HG03045 (cell line): ENCODE data around the gene NLRX1.
"Not testable (repeated sequence)": the region's sequence is repeated elsewhere in the genome, so short reads cannot be mapped to it uniquely, and the experiment has no call there.

ENCODE experiments used
- ATAC-seq: cut with Tn5 transposase; IDR thresholded peaks from one replicate; pipeline ENCODE4 v1.9.1; 2021; ENCODE audit warnings: mild to moderate bottlenecking, moderate library complexity; ENCODE audit not compliant: unreplicated experiment

NLRX1 gene

GRCh38 chr11:119181677-119182412, 13.3 kb downstream of the NLRX1 start:
- ATAC-seq: no peak

- not testable (repeated sequence) for ATAC-seq
These were observed 15.9 kb downstream of the NLRX1 start for GRCh38 chr11:119184399-119184798.

- ATAC-seq: no peak
These were observed 17.6 kb downstream of the NLRX1 start for GRCh38 chr11:119185981-119186634.

GRCh38 chr11:119187123-119187892, 18.8 kb downstream of the NLRX1 start:
- no peak for ATAC-seq

GRCh38 chr11:119188067-119188466, 19.5 kb downstream of the NLRX1 start:
- ATAC-seq: no peak

GRCh38 chr11:119188887-119189286, 20.4 kb downstream of the NLRX1 start:
- ATAC-seq: no peak

GRCh38 chr11:119189393-119189792, 20.9 kb downstream of the NLRX1 start:
- no peak for ATAC-seq

GRCh38 chr11:119190531-119190930, 22.0 kb downstream of the NLRX1 start:
- ATAC-seq: no peak

- not testable (repeated sequence) for ATAC-seq
These were observed 22.7 kb downstream of the NLRX1 start for GRCh38 chr11:119191265-119191664.

GRCh38 chr11:119192111-119192510, 23.6 kb downstream of the NLRX1 start:
- ATAC-seq: no peak

- no peak for ATAC-seq
These were observed 24.5 kb downstream of the NLRX1 start for GRCh38 chr11:119193001-119193400.

GRCh38 chr11:119193626-119194025, 25.1 kb downstream of the NLRX1 start:
- ATAC-seq: no peak

GRCh38 chr11:119194811-119195440, 26.4 kb downstream of the NLRX1 start:
- ATAC-seq: no peak

GRCh38 chr11:119195680-119196079, 27.2 kb downstream of the NLRX1 start:
- no peak for ATAC-seq

- ATAC-seq: no peak
These were observed 28.4 kb downstream of the NLRX1 start for GRCh38 chr11:119196833-119197483.

GRCh38 chr11:119198925-119199324, 30.4 kb downstream of the NLRX1 start:
- ATAC-seq: no peak

GRCh38 chr11:119201236-119201635, 32.7 kb downstream of the NLRX1 start:
- not testable (repeated sequence) for ATAC-seq

GRCh38 chr11:119202554-119202953, 34.0 kb downstream of the NLRX1 start:
- ATAC-seq: no peak

GRCh38 chr11:119204066-119204465, 35.5 kb downstream of the NLRX1 start:
- ATAC-seq: no peak

GRCh38 chr11:119205080-119205479, 36.6 kb downstream of the NLRX1 start:
- no peak for ATAC-seq
